Activated naive CD8-positive, alpha-beta T cell treated with anti-CD3 and anti-CD28 coated beads, Interleukin-2, amount 50 U/mL, for 16 hours (primary cell): Measurements from ENCODE around the gene DAZAP1.
A peak's percentile ranks its signal among the peaks of the same experiment; 100 is the strongest.

Source experiments
- DNase-seq: peaks from one replicate; pipeline ENCODE4 v3.0.0-alpha.2; 2020; ENCODE audit warnings: low read depth, low spot score

DAZAP1 gene

GRCh38 chr19:1393841-1394240, 13.5 kb upstream of the DAZAP1 start:
- DNase-seq, result no peak

DNA sequence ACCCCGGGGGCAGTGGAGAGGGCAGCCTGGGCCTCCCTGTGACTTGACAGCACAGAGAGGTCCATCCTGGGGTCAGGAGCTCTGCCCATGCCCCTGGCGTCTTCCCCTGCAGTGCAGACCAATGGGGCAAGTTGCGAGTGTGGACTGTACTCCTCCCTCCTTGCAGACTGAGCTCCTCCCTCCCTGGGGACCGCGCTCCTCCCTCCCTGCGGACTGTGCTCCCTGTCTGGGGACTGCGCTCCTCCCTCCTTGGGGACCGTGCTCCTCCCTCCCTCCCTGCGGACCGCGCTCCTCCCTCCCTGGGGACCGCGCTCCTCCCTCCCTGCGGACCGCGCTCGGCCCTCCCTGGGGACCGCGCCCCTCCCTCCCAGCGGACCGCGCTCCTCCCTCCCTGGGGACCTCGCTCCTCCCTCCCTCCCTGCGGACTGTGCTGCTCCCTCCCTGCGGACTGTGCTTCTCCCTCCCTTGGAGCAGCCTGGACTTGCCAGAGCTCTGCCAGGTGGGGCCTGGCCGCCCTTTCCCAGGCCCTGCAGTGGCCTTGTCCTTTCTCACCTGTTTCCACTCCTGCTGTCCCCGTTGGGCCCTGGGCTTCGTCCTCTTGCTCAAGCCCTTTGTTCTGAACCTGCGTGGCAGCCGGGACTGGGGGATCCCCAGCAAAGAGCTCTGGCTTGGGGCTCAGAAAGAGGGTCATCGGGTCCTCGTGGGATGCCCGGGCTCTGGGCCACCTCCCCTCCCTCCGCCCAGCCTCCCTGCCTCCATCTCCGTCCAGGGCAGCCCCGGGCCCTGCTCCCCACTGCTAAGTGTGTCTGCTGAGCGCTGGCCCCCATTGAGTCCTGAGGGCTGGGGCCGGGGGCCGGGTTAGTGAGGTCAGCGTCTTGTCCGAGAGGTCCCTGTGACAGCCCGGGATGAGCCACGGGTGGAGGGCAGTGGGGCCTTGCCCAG, 12.9 kb upstream of the DAZAP1 start:
- DNase-seq, result no peak

- DNase-seq, result no peak
These were observed 12.0 kb upstream of the DAZAP1 start for GRCh38 chr19:1395194-1396018.

GRCh38 chr19:1396019-1396767, 11.2 kb upstream of the DAZAP1 start:
- DNase-seq, result no peak

DNA sequence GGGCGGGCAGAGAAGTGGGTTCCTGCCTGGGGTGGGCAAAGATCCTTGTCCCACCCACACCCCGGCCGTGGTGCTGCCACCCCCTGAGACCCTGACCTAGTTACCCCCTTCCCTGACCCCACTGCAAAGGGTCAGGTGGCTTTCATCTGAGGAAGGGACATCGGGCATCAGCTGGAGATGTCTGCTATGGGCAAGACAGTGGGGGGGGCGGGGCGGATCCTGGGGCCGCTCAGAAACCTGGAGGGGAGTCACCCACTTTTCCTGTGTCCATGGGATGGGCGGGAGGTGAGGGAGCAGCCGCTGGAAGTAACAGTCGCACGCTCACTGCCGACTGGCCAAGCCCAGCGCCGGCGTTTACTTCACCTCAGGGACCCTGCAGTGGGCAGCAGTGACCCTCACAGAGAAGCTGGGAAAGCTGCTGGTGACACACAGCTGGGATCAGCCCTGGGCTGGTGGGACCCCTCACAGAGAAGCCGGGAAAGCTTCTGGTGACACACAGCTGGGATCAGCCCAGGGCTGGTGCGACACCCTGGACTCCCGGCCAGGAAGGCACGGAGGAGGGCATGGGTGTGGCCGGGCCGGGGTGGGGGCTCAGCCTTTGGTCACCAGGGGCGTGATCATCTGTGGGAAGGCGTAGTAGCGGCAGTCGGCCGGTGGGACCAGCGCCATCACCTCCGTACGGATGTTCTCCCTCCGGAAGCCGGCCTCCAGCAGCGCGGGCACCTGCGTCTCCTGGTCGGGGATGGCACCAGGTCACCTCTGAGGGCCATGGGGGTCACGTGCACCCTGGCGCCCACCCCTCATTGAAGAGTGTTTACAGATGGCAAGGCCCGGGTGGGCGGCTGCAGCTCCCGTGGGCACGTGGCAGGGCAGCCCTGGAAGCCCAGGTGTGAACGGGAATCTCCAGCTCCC, 10.4 kb upstream of the DAZAP1 start:
- DNase-seq, result no peak

DNA sequence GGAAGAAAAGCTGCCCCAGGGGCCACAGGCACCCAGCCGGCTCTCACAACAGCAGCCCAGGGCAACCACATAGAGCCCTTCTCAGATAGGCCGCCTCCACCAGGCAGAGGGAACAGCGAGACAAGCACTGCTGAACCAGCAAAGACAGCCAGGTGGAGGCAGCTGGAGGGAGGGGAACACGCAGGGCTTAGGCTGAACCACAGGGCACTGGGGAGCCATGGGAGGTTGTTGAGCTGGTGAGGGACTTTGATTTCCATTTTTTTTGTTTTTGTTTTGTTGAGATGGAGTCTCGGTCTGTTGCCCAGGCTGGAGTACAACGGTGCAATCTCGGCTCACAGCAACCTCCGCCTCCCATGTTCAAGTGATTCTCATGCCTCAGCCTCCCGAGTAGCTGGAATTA, 9.5 kb upstream of the DAZAP1 start:
- no peak for DNase-seq

GRCh38 chr19:1399079-1399478, 8.3 kb upstream of the DAZAP1 start:
- DNase-seq, result no peak

- no peak for DNase-seq
These were observed 7.6 kb upstream of the DAZAP1 start for GRCh38 chr19:1399745-1400144.

- DNase-seq, result no peak
These were observed 6.9 kb upstream of the DAZAP1 start for GRCh38 chr19:1400281-1401137.

DNA sequence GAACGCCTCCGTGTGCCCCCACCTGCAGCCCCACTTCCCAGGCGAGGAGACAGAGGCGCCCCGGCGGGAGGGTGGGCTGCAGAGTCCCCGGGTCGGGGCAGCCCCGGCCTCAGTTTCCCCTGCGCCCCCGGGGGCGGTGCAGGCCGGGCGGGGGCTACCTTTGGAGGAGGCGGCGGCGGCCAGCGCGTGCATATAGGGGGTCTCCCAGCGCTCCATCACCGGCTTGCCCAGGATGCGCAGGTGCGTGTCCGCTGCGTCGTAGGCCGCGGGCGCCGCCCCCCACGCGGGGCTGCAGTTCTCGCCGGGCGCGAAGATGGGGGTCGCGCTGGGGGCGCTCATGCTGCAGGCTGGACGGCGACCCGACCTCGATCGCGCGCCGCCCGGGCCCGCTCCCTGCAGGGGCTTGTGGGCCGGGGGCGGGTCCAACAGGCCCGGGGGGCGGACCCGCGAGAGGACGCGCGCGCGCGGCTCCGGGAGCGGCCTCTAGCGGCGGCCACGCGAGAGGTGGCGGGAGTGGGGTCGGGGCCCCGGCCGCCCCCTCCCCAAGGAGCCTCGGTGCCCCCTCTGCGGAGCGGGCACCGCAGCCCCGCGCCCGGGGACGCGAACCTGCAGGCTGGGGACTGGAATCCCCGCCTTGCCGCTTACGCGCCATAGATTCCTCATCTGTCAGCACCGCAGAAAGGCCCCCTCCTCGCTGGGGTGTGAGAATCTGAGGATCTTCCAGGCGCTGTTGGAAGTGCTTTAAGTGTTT, 6.1 kb upstream of the DAZAP1 start, which contains the start of gene GAMT:
Gene GAMT, minus strand, starts transcription at position 405 of the 751 bp plus-strand sequence. Its CDS starts 66 bp downstream, at position 339.
- no peak for DNase-seq

DNA sequence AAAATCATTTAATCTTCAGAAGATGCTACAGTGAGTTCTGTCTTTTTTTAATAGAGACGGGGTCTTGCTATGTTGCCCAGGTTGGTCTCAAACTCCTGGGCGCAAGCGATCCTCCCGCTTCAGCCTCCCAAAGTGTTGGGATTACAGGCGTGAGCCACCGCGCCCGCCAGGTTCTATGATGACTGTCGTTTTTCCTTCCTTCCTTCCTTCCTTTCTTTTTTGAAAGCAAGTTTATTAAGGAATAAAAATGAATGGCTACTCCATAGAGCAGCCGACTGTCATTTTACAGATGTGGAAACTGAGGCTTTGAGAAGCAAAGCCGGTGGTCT, 5.5 kb upstream of the DAZAP1 start:
- no peak for DNase-seq

DNA sequence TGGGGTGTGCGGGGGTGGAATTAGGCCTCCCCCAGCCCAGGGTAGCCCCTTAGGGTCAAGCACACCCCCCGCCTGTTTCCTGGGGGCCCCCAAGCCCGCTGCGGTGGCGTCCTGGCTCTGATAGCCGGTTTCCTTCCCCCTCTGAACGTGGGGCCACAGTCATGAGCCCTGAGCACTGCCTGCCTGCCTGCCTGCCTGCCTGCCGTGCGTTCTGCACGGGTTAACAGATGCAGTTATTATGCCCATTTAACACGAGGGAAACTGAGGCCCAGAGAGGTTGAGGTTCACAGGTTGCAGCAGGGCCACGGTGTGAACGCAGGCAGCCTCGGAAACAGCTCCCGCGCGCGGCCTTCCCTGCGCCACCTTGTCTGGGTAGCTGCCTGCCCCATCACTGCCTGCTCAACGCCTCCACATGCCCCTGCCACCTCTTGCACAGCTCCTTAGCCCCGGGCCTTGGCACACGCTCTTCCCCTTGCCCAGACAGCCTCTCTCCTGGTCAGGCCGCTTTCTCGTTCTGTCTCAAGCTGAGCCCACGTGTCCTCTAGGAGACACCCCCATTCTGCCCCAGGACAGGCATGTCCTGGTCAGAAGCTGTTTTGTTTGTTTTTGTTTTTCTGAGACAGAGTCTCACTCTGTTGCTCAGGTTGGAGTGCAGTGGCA, 4.8 kb upstream of the DAZAP1 start:
- no peak for DNase-seq

DNA sequence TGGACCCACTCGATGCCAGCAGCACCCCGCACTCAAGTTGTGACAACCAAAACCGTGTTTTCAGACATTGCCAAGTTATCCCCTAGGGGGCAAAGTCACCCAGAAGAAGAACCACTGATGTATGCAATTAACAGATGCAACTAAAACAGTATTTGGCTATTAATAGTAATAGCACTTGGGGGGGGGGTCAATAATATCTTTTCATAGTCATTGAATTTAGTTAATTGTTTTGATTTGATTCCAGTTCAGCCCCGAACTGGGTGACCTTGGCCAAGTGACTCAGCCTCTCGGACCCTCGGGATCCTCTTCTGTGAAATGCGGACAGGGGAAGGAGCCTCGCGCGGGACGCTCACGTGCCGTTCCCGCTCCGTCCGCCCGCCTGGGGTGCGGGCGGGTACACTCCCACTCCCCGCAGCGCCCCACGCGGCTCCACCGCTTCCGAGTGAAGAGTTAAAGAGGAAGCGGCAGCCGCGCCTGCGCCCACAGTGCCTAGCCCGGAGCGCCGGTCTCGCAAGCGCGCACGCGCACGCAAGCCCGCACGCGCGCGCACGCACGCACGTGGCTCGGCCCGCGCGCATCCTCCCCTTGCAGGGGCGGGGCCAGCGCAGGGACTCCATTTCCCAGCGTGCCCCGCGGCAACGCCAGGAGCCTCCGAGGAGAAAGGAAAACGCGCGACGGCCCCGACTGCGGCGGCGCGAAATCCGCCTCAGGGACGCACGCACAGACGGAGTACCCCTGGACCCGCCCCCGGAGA, 435 bp upstream of the DAZAP1 start:
- DNase-seq, result peak; percentile 97

DNA sequence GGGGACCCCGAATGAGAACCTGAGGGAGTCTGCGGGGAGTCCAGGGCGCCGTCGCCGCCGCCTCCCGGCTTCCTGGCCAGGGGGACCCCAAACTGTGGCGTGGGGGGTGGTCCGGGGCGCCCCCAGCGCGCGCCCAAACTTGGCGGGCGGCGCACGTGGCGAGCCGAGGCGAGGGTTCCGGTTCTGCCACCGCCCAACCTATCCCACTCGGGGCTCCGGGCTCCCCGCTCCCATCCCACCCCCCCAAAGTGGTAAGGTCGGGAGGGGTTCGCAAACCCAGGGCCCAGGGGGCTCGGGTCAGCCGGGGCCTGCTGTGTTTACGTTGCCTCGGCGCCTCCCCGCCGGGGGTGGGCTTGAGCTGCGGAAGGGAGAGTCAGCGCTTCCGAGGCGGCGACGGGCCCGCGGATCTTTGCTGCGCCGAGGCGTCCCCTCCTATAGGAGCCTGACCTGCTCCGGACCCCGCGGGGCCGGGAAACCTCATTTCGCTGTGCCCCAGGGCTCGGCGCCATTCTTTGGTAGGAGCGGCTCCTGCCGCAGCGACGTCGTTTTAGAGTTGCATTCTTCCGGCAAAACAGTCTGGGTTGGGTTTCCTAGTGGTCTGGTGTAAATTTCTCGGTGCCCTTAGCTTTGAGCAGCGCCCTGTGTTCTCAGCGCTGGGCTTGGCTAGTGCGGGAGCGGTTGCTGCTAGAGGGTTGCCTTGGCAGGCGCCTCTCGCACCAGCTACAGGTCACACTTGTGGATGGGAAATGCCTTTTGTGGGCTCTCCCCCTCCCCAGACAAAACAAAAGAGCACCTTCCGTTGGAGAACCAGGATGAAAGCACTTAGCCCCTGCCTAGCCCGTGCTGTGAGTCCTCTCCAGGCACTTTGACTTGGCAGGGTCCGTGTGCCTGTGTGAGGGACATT, 1.2 kb downstream of the DAZAP1 start:
- peak; percentile 15 for DNase-seq

- no peak for DNase-seq
These were observed 2.0 kb downstream of the DAZAP1 start for GRCh38 chr19:1409204-1410005.
